GM23338 (cell line): ENCODE data around the gene TTC5. TPM values are rescaled to one million over a fixed set of nuclear protein-coding genes. Genes with fewer than 3 reads are reported as not detected.

Experiments
- ATAC-seq: fragments of 200-7000 bp; cut with Tn5 transposase; 3 replicates; pipeline ENCODE4 v1.9.1; 2020
- DNase-seq: peaks from one replicate; pipeline ENCODE4 v3.0.0-alpha.2; 2015; ENCODE audit warnings: low spot score
- H2AFZ ChIP-seq: fragments of 200-600 bp; sonication (generic); 2 replicates; pipeline ENCODE4 v1.8.0; 2016; ENCODE audit warnings: antibody characterized with exemption, mild to moderate bottlenecking, moderate library complexity
- H3F3A ChIP-seq: fragments of 200-600 bp; sonication (generic); replicated peaks from 2 replicates; pipeline ENCODE4 v1.8.0; 2017; ENCODE audit warnings: antibody characterized with exemption, mixed run types, low read depth
- H3K27ac ChIP-seq: fragments of 200-600 bp; sonication (generic); 2 replicates; pipeline ENCODE4 v1.6.1; 2016; ENCODE audit warnings: low read depth
- H3K27me3 ChIP-seq: fragments of 200-600 bp; sonication (generic); 2 replicates; pipeline ENCODE4 v1.8.0; 2016; ENCODE audit warnings: mild to moderate bottlenecking, mixed run types, moderate library complexity; ENCODE audit not compliant: insufficient read depth
- H3K36me3 ChIP-seq: fragments of 200-600 bp; sonication (generic); 2 replicates; pipeline ENCODE4 v1.8.0; 2016; ENCODE audit warnings: mild to moderate bottlenecking; ENCODE audit not compliant: insufficient read depth
- H3K4me1 ChIP-seq: fragments of 200-600 bp; sonication (generic); 2 replicates; pipeline ENCODE4 v1.8.0; 2016; ENCODE audit warnings: mild to moderate bottlenecking, moderate library complexity; ENCODE audit not compliant: insufficient read depth
- H3K4me2 ChIP-seq: fragments of 200-600 bp; sonication (generic); 2 replicates; pipeline ENCODE4 v1.7.1; 2017; ENCODE audit warnings: mixed run types
- H3K4me3 ChIP-seq: fragments of 200-600 bp; sonication (generic); 2 replicates; pipeline ENCODE4 v1.6.1; 2016; ENCODE audit warnings: mixed run types
- H3K79me2 ChIP-seq: fragments of 200-600 bp; sonication (generic); replicated peaks from 2 replicates; pipeline ENCODE4 v1.8.0; 2017; ENCODE audit warnings: mild to moderate bottlenecking; ENCODE audit not compliant: insufficient read depth
- H3K9me2 ChIP-seq: fragments of 200-600 bp; sonication (generic); 2 replicates; pipeline ENCODE4 v1.8.0; 2017; ENCODE audit not compliant: insufficient read depth
- H4K20me1 ChIP-seq: fragments of 200-600 bp; sonication (generic); replicated peaks from 2 replicates; pipeline ENCODE4 v1.8.0; 2017; ENCODE audit warnings: mild to moderate bottlenecking; ENCODE audit not compliant: insufficient read depth
- H3K27ac Mint-ChIP-seq: 2 replicates; pipeline ENCODE4 v1.8.0; 2020; ENCODE audit warnings: inconsistent platforms, mild to moderate bottlenecking, moderate library complexity, mixed read lengths
- H3K27me3 Mint-ChIP-seq: 3 replicates; pipeline ENCODE4 v1.8.0; 2022; ENCODE audit warnings: low read depth, mild to moderate bottlenecking, moderate library complexity, mixed read lengths, inconsistent platforms; ENCODE audit not compliant: insufficient read depth, poor library complexity
- H3K36me3 Mint-ChIP-seq: 3 replicates; pipeline ENCODE4 v1.8.0; 2021; ENCODE audit warnings: low read depth, mild to moderate bottlenecking, inconsistent platforms, moderate library complexity, mixed read lengths
- H3K4me1 Mint-ChIP-seq: 3 replicates; pipeline ENCODE4 v1.8.0; 2020; ENCODE audit warnings: mild to moderate bottlenecking, inconsistent platforms, mixed read lengths
- H3K4me3 Mint-ChIP-seq: 3 replicates; pipeline ENCODE4 v1.8.0; 2021; ENCODE audit warnings: moderate library complexity, mild to moderate bottlenecking, inconsistent platforms, mixed read lengths
- H3K9me3 Mint-ChIP-seq: 3 replicates; pipeline ENCODE4 v1.8.0; 2020; ENCODE audit warnings: moderate library complexity, mild to moderate bottlenecking, inconsistent platforms, mixed read lengths
- EZH2 ChIP-seq: fragments of 200-600 bp; sonication (generic); IDR thresholded peaks from one replicate; pipeline ENCODE4 v1.8.0; 2017; ENCODE audit warnings: antibody characterized with exemption, mild to moderate bottlenecking, low read depth; ENCODE audit not compliant: unreplicated experiment
- EZH2phosphoT487 ChIP-seq: fragments of 200-600 bp; sonication (generic); IDR thresholded peaks from one replicate; pipeline ENCODE4 v1.8.1; 2018; ENCODE audit warnings: antibody characterized with exemption; ENCODE audit not compliant: unreplicated experiment
- ZNF114 ChIP-seq: fragments of 250-450 bp; sonication (Bioruptor Pico); IDR thresholded peaks from 2 replicates; pipeline ENCODE4 v1.5.0; 2020; ENCODE audit warnings: mild to moderate bottlenecking, moderate library complexity
- ZNF331 ChIP-seq: fragments of 250-450 bp; sonication (Bioruptor Pico); IDR thresholded peaks from 2 replicates; pipeline ENCODE4 v1.5.0; 2020; ENCODE audit warnings: low read depth, mild to moderate bottlenecking, moderate library complexity
- polyA plus RNA-seq: library from polyadenylated mRNA; unstranded; fragments of >200 nt; fragmentation: Nextera tagmentation; extraction: Ambion mirVana; gene quantifications from 2 replicates; pipeline ENCODE4 v1.2.1, GENCODE V29; 2016
- total RNA-seq: library from RNA; depleted of rRNA; stranded (reverse); fragments of >200 nt; shearing (Covaris generic); gene quantifications from 2 replicates; pipeline ENCODE4 v1.2.3, GENCODE V29; 2014
- TF ChIP-seq, protein P1 (sequence below): fragments of 250-450 bp; sonication (Bioruptor Pico); IDR thresholded peaks from 2 replicates; pipeline ENCODE4 v1.5.0; 2020; ENCODE audit warnings: mild to moderate bottlenecking, moderate library complexity
- TF ChIP-seq, protein P2 (sequence below), 2 experiments: fragments of 200-600 bp in 1 of 2; sonication (generic) in 1 of 2; conservative IDR thresholded peaks; 2 replicates each; pipeline versions ENCODE4 v1.5.1 to v1.6.1; 2016 to 2017; ENCODE audit warnings: antibody characterized with exemption in 2 of 2, low read depth in 2 of 2, mild to moderate bottlenecking in 2 of 2, moderate library complexity in 1 of 2

TTC5 gene
- total and polyA plus RNA-seq, 2 experiments from 2014 or later, result 9.3 to 14.6 TPM

GRCh38 chr14:20262642-20263128, 43.1 kb downstream of the TTC5 start (continued):
- TF ChIP-seq, protein P1, sequence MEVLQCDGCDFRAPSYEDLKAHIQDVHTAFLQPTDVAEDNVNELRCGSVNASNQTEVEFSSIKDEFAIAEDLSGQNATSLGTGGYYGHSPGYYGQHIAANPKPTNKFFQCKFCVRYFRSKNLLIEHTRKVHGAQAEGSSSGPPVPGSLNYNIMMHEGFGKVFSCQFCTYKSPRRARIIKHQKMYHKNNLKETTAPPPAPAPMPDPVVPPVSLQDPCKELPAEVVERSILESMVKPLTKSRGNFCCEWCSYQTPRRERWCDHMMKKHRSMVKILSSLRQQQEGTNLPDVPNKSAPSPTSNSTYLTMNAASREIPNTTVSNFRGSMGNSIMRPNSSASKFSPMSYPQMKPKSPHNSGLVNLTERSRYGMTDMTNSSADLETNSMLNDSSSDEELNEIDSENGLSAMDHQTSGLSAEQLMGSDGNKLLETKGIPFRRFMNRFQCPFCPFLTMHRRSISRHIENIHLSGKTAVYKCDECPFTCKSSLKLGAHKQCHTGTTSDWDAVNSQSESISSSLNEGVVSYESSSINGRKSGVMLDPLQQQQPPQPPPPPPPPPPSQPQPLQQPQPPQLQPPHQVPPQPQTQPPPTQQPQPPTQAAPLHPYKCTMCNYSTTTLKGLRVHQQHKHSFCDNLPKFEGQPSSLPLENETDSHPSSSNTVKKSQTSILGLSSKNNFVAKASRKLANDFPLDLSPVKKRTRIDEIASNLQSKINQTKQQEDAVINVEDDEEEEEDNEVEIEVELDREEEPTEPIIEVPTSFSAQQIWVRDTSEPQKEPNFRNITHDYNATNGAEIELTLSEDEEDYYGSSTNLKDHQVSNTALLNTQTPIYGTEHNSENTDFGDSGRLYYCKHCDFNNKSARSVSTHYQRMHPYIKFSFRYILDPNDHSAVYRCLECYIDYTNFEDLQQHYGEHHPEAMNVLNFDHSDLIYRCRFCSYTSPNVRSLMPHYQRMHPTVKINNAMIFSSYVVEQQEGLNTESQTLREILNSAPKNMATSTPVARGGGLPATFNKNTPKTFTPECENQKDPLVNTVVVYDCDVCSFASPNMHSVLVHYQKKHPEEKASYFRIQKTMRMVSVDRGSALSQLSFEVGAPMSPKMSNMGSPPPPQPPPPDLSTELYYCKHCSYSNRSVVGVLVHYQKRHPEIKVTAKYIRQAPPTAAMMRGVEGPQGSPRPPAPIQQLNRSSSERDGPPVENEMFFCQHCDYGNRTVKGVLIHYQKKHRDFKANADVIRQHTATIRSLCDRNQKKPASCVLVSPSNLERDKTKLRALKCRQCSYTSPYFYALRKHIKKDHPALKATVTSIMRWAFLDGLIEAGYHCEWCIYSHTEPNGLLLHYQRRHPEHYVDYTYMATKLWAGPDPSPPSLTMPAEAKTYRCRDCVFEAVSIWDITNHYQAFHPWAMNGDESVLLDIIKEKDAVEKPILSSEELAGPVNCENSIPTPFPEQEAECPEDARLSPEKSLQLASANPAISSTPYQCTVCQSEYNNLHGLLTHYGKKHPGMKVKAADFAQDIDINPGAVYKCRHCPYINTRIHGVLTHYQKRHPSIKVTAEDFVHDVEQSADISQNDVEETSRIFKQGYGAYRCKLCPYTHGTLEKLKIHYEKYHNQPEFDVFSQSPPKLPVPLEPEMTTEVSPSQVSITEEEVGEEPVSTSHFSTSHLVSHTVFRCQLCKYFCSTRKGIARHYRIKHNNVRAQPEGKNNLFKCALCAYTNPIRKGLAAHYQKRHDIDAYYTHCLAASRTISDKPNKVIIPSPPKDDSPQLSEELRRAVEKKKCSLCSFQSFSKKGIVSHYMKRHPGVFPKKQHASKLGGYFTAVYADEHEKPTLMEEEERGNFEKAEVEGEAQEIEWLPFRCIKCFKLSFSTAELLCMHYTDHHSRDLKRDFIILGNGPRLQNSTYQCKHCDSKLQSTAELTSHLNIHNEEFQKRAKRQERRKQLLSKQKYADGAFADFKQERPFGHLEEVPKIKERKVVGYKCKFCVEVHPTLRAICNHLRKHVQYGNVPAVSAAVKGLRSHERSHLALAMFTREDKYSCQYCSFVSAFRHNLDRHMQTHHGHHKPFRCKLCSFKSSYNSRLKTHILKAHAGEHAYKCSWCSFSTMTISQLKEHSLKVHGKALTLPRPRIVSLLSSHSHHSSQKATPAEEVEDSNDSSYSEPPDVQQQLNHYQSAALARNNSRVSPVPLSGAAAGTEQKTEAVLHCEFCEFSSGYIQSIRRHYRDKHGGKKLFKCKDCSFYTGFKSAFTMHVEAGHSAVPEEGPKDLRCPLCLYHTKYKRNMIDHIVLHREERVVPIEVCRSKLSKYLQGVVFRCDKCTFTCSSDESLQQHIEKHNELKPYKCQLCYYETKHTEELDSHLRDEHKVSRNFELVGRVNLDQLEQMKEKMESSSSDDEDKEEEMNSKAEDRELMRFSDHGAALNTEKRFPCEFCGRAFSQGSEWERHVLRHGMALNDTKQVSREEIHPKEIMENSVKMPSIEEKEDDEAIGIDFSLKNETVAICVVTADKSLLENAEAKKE, result no peak
- no peak for TF ChIP-seq ZNF331 (CRISPR knock-in tag)
- TF ChIP-seq EZH2, result no peak
- no peak for TF ChIP-seq ZNF114 (CRISPR knock-in tag)
- no peak for TF ChIP-seq EZH2phosphoT487

DNA sequence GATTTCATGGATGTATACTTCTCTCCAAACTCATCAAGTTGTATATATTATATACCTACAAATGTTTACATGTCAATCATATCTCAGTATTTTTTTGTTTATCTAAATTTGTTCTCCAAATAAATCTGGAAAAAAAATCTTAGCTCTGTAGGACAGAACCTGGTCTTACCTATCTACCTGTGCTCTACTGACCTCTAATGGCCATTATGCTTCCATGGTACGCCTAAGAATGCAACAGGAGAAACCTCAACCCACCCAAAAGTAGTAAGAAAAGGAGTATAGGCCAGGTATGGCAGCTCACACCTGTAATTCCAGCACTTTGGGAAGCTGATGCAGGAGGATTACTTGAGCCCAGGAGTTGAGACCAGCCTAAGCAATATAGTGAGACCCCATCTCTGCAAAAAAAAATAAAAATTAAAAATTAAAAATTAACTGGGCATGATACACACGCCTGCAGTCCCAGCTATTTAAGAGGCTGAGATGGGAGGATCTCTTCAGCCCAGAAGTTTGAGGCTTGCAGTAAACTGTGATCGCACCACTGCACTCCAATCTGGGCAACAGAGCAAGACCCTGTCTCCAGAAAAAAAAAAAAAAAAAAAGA, 58.0 kb downstream of the TTC5 start:
- no peaks in the 10 kb centered on the region for H4K20me1 ChIP-seq
- Mint-ChIP-seq H3K36me3 (peaks cover 11% of the 10 kb centered on the region; the same call in 2 of the 3 replicates), H3K27me3 (no peaks in the 10 kb centered on the region), H3K27ac (no peak overlapping the region), H3K4me3 (no peak overlapping the region), H3K4me1 (no peaks in the 10 kb centered on the region), H3K9me3 (peaks cover 71% of the 10 kb centered on the region)
- H3K79me2 ChIP-seq, result no peaks in the 10 kb centered on the region
- H3F3A ChIP-seq, result no peaks in the 10 kb centered on the region
- no peaks in the 10 kb centered on the region for H3K27me3 ChIP-seq
- DNase-seq (peak; percentile 66), ATAC-seq (no peak)
- no peak overlapping the region for H3K27ac ChIP-seq
- H3K4me1 ChIP-seq, result no peaks in the 10 kb centered on the region
- TF ChIP-seq, protein P2, sequence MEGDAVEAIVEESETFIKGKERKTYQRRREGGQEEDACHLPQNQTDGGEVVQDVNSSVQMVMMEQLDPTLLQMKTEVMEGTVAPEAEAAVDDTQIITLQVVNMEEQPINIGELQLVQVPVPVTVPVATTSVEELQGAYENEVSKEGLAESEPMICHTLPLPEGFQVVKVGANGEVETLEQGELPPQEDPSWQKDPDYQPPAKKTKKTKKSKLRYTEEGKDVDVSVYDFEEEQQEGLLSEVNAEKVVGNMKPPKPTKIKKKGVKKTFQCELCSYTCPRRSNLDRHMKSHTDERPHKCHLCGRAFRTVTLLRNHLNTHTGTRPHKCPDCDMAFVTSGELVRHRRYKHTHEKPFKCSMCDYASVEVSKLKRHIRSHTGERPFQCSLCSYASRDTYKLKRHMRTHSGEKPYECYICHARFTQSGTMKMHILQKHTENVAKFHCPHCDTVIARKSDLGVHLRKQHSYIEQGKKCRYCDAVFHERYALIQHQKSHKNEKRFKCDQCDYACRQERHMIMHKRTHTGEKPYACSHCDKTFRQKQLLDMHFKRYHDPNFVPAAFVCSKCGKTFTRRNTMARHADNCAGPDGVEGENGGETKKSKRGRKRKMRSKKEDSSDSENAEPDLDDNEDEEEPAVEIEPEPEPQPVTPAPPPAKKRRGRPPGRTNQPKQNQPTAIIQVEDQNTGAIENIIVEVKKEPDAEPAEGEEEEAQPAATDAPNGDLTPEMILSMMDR (conservative IDR thresholded peaks at IDR 0.05; ENCODE audit: low read depth in 2 of 2), result peak; percentile 36 to 69
- TF ChIP-seq, protein P1, result no peak
- no peak overlapping the region for H3K4me3 ChIP-seq
- H2AFZ ChIP-seq, result no peak overlapping the region
- H3K4me2 ChIP-seq, result no peak overlapping the region
- peaks cover 4% of the 10 kb centered on the region; the same call in 1 of the 2 replicates for H3K36me3 ChIP-seq
- H3K9me2 ChIP-seq, result no peaks in the 10 kb centered on the region
